ENCODE results near the gene RFPL3. TPM values are rescaled to one million over a fixed set of nuclear protein-coding genes. Genes with fewer than 3 reads are reported as not detected.
"Not testable (repeated sequence)": the region's sequence is repeated elsewhere in the genome, so short reads cannot be mapped to it uniquely, and the experiment has no call there.

RFPL3 gene
- total RNA-seq, 1 donor from 2014 or later = not detected

- Mint-ChIP-seq H3K4me3 (ENCODE audit: unreplicated experiment) (no peak overlapping the region), H3K36me3 (ENCODE audit: unreplicated experiment) (no peaks in the 10 kb centered on the region), H3K4me1 (ENCODE audit: low read depth, unreplicated experiment) (peaks cover 18% of the 10 kb centered on the region), H3K9me3 (ENCODE audit: unreplicated experiment) (peaks cover 9% of the 10 kb centered on the region), H3K27ac (ENCODE audit: unreplicated experiment) (no peak overlapping the region), H3K27me3 (ENCODE audit: unreplicated experiment) (peaks cover 22% of the 10 kb centered on the region)
- no peak for TF ChIP-seq CTCF (IDR thresholded peaks at IDR 0.05; ENCODE audit: partially characterized antibody, unreplicated experiment)
- DNase-seq = no peak
These were observed 21.5 kb upstream of the RFPL3 start for GRCh38 chr22:32336121-32336603.

DNA sequence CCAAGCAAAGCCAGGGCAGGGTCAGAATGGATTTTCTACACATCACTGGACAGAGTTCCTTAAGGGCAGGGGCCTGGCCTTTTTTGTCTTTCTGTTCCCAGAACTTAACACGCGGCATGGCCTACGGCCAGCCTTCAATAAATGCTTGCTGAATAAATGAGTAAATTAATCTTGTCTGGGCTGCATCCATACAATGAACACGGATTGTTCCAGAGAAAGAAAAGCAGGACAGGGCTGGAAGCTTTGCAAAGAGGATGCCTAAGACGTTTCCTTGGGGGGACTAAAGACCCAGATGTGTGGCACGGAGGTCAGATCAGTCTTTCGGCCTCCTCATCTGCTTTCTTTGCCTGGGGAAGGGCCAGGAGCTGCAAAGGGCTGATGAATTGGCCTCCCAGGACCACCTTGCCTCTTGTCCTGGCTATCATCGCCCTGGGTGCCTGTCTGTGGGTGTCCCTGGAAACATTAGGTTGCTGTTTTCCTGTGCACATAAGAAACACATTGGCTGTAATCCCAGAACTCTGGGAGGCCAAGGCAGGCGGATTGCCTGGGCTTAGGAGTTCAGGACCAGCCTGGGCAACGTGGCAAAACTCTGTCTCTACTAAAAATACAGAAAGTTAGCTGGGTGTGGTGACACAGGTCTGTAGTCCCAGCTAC is 20.8 kb upstream of the RFPL3 start:
- Mint-ChIP-seq H3K4me3 (ENCODE audit: unreplicated experiment) (no peak overlapping the region), H3K36me3 (ENCODE audit: unreplicated experiment) (no peaks in the 10 kb centered on the region), H3K4me1 (ENCODE audit: low read depth, unreplicated experiment) (peaks cover 18% of the 10 kb centered on the region), H3K27ac (ENCODE audit: unreplicated experiment) (no peak overlapping the region), H3K27me3 (ENCODE audit: unreplicated experiment) (peaks cover 22% of the 10 kb centered on the region), H3K9me3 (ENCODE audit: unreplicated experiment) (peaks cover 9% of the 10 kb centered on the region)
- DNase-seq = no peak
- TF ChIP-seq CTCF (IDR thresholded peaks at IDR 0.05; ENCODE audit: partially characterized antibody, unreplicated experiment) = no peak

DNA sequence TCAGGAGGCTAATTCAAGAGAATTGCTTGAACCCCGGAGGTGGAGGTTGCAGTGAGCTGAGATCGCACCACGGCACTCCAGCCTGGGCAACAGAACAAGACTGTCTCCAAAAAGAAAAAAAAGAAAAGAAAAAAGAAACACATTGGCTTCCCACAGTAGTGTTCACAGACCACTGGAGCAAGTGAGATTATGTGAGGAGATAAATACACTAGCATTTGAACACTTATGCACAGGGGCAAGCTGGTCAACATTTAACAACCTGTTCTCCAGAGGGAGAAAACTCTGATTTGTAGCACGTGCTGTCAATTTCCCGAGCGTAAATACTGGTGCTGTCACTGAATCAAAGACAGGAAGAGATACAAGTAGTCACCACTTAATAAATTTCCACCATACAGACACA is 20.2 kb upstream of the RFPL3 start:
- not testable (repeated sequence) for H3K27ac Mint-ChIP-seq (ENCODE audit: unreplicated experiment); H3K9me3 Mint-ChIP-seq (ENCODE audit: unreplicated experiment); H3K36me3 Mint-ChIP-seq (ENCODE audit: unreplicated experiment); H3K4me3 Mint-ChIP-seq (ENCODE audit: unreplicated experiment); DNase-seq
- Mint-ChIP-seq H3K4me1 (ENCODE audit: low read depth, unreplicated experiment) (peaks cover 18% of the 10 kb centered on the region), H3K27me3 (ENCODE audit: unreplicated experiment) (peaks cover 20% of the 10 kb centered on the region)

- DNase-seq = no peak
- Mint-ChIP-seq H3K27ac (ENCODE audit: unreplicated experiment) (no peak overlapping the region), H3K9me3 (ENCODE audit: unreplicated experiment) (peaks cover 3% of the 10 kb centered on the region), H3K4me1 (ENCODE audit: low read depth, unreplicated experiment) (peaks cover 18% of the 10 kb centered on the region), H3K4me3 (ENCODE audit: unreplicated experiment) (no peak overlapping the region), H3K27me3 (ENCODE audit: unreplicated experiment) (peaks cover 15% of the 10 kb centered on the region), H3K36me3 (ENCODE audit: unreplicated experiment) (no peaks in the 10 kb centered on the region)
- TF ChIP-seq CTCF (IDR thresholded peaks at IDR 0.05; ENCODE audit: partially characterized antibody, unreplicated experiment) = no peak
These were observed 18.9 kb upstream of the RFPL3 start for GRCh38 chr22:32338757-32339156.

- H3K36me3 Mint-ChIP-seq (ENCODE audit: unreplicated experiment) = no peaks in the 10 kb centered on the region
- H3K4me1 Mint-ChIP-seq (ENCODE audit: low read depth, unreplicated experiment) = peaks cover 18% of the 10 kb centered on the region
- DNase-seq = no peak
These were observed 18.3 kb upstream of the RFPL3 start for GRCh38 chr22:32339190-32340012.

More at GRCh38 chr22:32339190-32340012, 18.3 kb upstream of the RFPL3 start:
- Mint-ChIP-seq H3K27ac (ENCODE audit: unreplicated experiment) (no peak overlapping the region), H3K27me3 (ENCODE audit: unreplicated experiment) (peaks cover 11% of the 10 kb centered on the region), H3K4me3 (ENCODE audit: unreplicated experiment) (no peak overlapping the region), H3K9me3 (ENCODE audit: unreplicated experiment) (peaks cover 2% of the 10 kb centered on the region)
- no peak for TF ChIP-seq CTCF (IDR thresholded peaks at IDR 0.05; ENCODE audit: partially characterized antibody, unreplicated experiment)
